Measurements from ENCODE around the gene SMARCA2.
A peak's percentile ranks its signal among the peaks of the same experiment; 100 is the strongest.

The SMARCA2 gene

DNA sequence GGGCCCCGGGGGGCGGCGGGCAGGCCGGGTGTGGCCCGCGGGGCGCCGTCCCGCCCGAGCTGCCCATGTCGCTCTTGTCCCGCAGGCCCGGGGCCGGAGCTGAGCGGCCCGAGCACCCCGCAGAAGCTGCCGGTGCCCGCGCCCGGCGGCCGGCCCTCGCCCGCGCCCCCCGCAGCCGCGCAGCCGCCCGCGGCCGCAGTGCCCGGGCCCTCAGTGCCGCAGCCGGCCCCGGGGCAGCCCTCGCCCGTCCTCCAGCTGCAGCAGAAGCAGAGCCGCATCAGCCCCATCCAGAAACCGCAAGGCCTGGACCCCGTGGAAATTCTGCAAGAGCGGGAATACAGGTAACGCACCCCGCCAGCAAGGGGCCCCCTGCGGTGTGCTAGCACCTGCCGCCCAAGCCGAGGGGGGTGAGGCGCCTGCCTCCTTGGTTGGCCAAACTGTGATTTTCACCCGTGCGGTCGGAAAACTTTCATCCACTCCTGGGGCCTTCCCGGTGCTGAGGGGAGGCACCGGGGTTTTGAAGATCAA, 32.1 kb downstream of the SMARCA2 start:
- Histone ChIP-seq H2AFZ (ENCODE audit: low read depth, low read length) (no peak overlapping the region), H3K9me3 (ENCODE audit: insufficient read depth, low read length) (no peaks in the 10 kb centered on the region), H3K36me3 (replicated peaks; ENCODE audit: low read depth, low read length) (peaks cover 65% of the 10 kb centered on the region), H3K4me2 (ENCODE audit: low read length) (no peak overlapping the region), H4K20me1 (ENCODE audit: insufficient read depth, low read length) (peaks cover 39% of the 10 kb centered on the region; the same call in 1 of the 2 replicates), H3K9ac (ENCODE audit: low read length) (no peak overlapping the region), H3K79me2 (ENCODE audit: low read length) (peaks cover 81% of the 10 kb centered on the region), H3K4me3 (ENCODE audit: low read length) (no peak overlapping the region), H3K4me1 (ENCODE audit: low read length) (peaks cover 41% of the 10 kb centered on the region), H3K27me3 (ENCODE audit: low read depth, low read length) (no peaks in the 10 kb centered on the region), H3K27ac (ENCODE audit: low read length) (no peak overlapping the region)
- TF ChIP-seq, protein P1, sequence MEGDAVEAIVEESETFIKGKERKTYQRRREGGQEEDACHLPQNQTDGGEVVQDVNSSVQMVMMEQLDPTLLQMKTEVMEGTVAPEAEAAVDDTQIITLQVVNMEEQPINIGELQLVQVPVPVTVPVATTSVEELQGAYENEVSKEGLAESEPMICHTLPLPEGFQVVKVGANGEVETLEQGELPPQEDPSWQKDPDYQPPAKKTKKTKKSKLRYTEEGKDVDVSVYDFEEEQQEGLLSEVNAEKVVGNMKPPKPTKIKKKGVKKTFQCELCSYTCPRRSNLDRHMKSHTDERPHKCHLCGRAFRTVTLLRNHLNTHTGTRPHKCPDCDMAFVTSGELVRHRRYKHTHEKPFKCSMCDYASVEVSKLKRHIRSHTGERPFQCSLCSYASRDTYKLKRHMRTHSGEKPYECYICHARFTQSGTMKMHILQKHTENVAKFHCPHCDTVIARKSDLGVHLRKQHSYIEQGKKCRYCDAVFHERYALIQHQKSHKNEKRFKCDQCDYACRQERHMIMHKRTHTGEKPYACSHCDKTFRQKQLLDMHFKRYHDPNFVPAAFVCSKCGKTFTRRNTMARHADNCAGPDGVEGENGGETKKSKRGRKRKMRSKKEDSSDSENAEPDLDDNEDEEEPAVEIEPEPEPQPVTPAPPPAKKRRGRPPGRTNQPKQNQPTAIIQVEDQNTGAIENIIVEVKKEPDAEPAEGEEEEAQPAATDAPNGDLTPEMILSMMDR (IDR thresholded peaks at IDR 0.05; ENCODE audit: low read depth, low read length): no peak
- TF ChIP-seq EZH2phosphoT487 (IDR thresholded peaks at IDR 0.05; ENCODE audit: low read depth): no peak

DNA sequence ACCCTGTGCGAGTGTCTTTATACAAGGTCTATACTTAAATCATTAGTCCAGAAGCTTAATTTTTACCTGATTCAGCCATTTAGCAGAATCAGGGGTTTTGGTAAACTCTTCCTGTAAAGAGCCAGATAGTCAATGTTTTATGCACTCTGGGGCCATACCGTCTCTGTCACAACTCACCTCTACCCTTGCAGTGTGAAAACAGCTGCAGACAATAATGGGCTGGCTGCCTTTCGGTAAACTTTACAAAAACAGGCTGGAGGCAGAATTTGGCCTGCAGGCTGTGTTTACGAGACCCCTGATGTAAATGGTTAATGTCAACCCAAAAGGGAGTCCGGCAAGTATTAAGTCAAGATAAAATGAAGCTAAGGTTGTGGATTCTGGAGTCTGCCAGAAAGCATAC, 32.8 kb downstream of the SMARCA2 start:
- no peaks in the 10 kb centered on the region for H3K9me3 ChIP-seq (ENCODE audit: insufficient read depth, low read length)
- no peak overlapping the region for H3K27ac ChIP-seq (ENCODE audit: low read length)
- TF ChIP-seq, protein P1 (IDR thresholded peaks at IDR 0.05; ENCODE audit: low read depth, low read length): no peak
- TF ChIP-seq EZH2phosphoT487 (IDR thresholded peaks at IDR 0.05; ENCODE audit: low read depth): no peak
- H3K27me3 ChIP-seq (ENCODE audit: low read depth, low read length): no peaks in the 10 kb centered on the region
- H3K36me3 ChIP-seq (replicated peaks; ENCODE audit: low read depth, low read length): peaks cover 65% of the 10 kb centered on the region
- H3K4me2 ChIP-seq (ENCODE audit: low read length): no peak overlapping the region
- H2AFZ ChIP-seq (ENCODE audit: low read depth, low read length): no peak overlapping the region
- H3K9ac ChIP-seq (ENCODE audit: low read length): no peak overlapping the region
- H3K79me2 ChIP-seq (ENCODE audit: low read length): peaks cover 83% of the 10 kb centered on the region
- peaks cover 41% of the 10 kb centered on the region for H3K4me1 ChIP-seq (ENCODE audit: low read length)
- H4K20me1 ChIP-seq (ENCODE audit: insufficient read depth, low read length): peaks cover 43% of the 10 kb centered on the region
- H3K4me3 ChIP-seq (ENCODE audit: low read length): no peak overlapping the region

DNA sequence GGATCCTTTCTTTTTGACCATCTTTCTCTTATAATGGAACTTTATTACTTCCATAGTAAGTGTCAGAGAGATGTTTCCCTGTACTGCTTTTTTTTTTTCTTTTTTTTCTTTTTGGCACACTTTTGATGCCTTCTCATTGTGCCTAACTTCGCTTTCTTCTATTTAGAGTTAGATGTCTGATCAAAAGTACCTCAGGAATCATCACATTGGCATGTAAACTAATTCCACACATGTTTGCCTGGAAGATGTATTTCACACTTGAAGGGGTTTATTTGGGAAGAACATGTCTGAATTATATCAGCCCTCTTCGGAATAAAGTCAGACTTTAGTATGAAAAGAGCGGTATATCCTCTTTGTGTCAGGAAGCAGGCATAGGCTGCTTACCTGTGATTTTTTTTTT, 35.1 kb downstream of the SMARCA2 start:
- Histone ChIP-seq H3K9me3 (ENCODE audit: insufficient read depth, low read length) (no peaks in the 10 kb centered on the region), H3K9ac (ENCODE audit: low read length) (no peak overlapping the region), H4K20me1 (ENCODE audit: insufficient read depth, low read length) (peaks cover 52% of the 10 kb centered on the region), H3K79me2 (ENCODE audit: low read length) (peaks cover 82% of the 10 kb centered on the region), H3K36me3 (replicated peaks; ENCODE audit: low read depth, low read length) (peaks cover 56% of the 10 kb centered on the region), H3K27me3 (ENCODE audit: low read depth, low read length) (no peaks in the 10 kb centered on the region), H2AFZ (ENCODE audit: low read depth, low read length) (no peak overlapping the region), H3K4me2 (ENCODE audit: low read length) (no peak overlapping the region), H3K27ac (ENCODE audit: low read length) (no peak overlapping the region), H3K4me3 (ENCODE audit: low read length) (no peak overlapping the region), H3K4me1 (ENCODE audit: low read length) (peaks cover 43% of the 10 kb centered on the region)
- TF ChIP-seq, protein P1 (IDR thresholded peaks at IDR 0.05; ENCODE audit: low read depth, low read length): no peak
- no peak for TF ChIP-seq EZH2phosphoT487 (IDR thresholded peaks at IDR 0.05; ENCODE audit: low read depth)

DNA sequence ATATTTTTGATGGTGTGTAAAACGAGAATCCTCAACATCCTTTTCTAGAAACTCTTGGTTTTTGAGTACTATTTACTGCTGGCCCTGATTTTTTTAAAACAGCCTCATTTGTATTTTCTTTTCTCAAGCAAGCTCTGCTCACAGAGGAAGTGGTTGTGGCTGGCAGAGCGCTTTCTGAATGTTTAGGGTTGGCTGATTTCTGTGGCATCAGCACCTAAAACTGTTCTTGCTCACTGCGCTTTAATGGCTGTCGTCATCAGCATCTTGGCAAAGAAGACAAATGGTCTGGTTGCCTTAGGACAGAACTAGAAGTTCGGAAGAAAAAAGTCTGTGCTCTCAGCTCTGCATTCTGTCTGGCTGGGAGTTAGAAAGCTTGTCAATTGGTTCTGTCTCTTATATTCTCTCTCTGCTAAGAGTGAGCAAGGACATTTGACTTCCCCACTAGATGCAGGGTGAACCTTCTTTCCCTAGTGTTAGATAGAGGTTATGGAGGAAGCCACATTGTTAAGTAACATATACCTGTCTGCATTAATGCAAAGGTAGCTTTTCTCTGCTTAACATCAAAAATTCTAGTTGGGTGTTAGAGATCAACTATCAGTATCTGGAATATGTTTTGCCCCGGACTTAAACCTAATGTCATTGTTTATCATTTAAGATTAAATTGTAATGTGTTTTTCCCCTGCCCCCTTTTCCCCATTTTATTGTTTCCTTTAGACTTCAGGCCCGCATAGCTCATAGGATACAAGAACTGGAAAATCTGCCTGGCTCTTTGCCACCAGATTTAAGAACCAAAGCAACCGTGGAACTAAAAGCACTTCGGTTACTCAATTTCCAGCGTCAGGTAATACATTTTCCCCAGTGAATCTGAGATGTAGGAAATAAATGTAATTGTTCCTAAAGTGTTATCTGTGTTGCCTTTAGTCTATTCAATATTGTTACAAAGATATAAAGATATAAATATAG, 39.0 kb downstream of the SMARCA2 start:
- TF ChIP-seq, protein P1 (IDR thresholded peaks at IDR 0.05; ENCODE audit: low read depth, low read length): no peak
- no peak for TF ChIP-seq EZH2phosphoT487 (IDR thresholded peaks at IDR 0.05; ENCODE audit: low read depth)
- Histone ChIP-seq H3K4me2 (ENCODE audit: low read length) (peak overlapping the region; percentile 59), H3K9ac (ENCODE audit: low read length) (peak overlapping the region; percentile 36), H3K27me3 (ENCODE audit: low read depth, low read length) (no peaks in the 10 kb centered on the region), H3K79me2 (ENCODE audit: low read length) (peaks cover 69% of the 10 kb centered on the region), H3K9me3 (ENCODE audit: insufficient read depth, low read length) (no peaks in the 10 kb centered on the region), H2AFZ (ENCODE audit: low read depth, low read length) (no peak overlapping the region), H4K20me1 (ENCODE audit: insufficient read depth, low read length) (peaks cover 53% of the 10 kb centered on the region), H3K27ac (ENCODE audit: low read length) (peak overlapping the region; percentile 83), H3K4me1 (ENCODE audit: low read length) (peaks cover 64% of the 10 kb centered on the region), H3K36me3 (replicated peaks; ENCODE audit: low read depth, low read length) (peaks cover 64% of the 10 kb centered on the region), H3K4me3 (ENCODE audit: low read length) (peak overlapping the region; percentile 43)

Data from OCI-LY3 (cell line).